Measurements from ENCODE around the gene ARHGEF4. TPM values are rescaled to one million over a fixed set of nuclear protein-coding genes. Genes with fewer than 3 reads are reported as not detected.

ARHGEF4 gene
- total and polyA plus RNA-seq, 2 donors (not counting 3 experiments of a cell fraction or from before 2014, with no cell fraction given) = not detected

GRCh38 chr2:130985206-130985780, 148.6 kb downstream of the ARHGEF4 start:
- H3K36me3 ChIP-seq (ENCODE audit: control insufficient read depth in 2 of 2, extremely low read depth in 1 of 2, insufficient read depth in 2 of 2, low read length in 2 of 2) = no peaks in the 10 kb centered on the region
- TF ChIP-seq MAX (IDR thresholded peaks at IDR 0.05; ENCODE audit: insufficient read depth, insufficient read length) (no peak), CTCF (IDR thresholded peaks at IDR 0.05; ENCODE audit: extremely low read depth in 1 of 2, insufficient read depth in 1 of 2, low read depth in 1 of 2, low read length in 2 of 2) (no peak), POLR2AphosphoS5 (IDR thresholded peaks at IDR 0.05; ENCODE audit: insufficient read depth, low read depth, low read length) (no peak), GATA2 (IDR thresholded peaks at IDR 0.05; ENCODE audit: insufficient read depth, insufficient read length, low read depth, low read length) (no peak), MYC (IDR thresholded peaks at IDR 0.05; ENCODE audit: low read depth, low read length) (no peak), FOS (IDR thresholded peaks at IDR 0.05; ENCODE audit: borderline replicate concordance, insufficient read depth, low read length) (no peak), EZH2 (IDR thresholded peaks at IDR 0.05; ENCODE audit: borderline replicate concordance, low read depth, low read length, severe bottlenecking) (no peak), POLR2A (IDR thresholded peaks at IDR 0.05; ENCODE audit: low read depth, low read length) (no peak), JUN (IDR thresholded peaks at IDR 0.05; ENCODE audit: borderline replicate concordance, insufficient read depth, insufficient read length, low read depth) (no peak)
- FAIRE-seq (no peak), DNase-seq (ENCODE audit: low read depth, low spot score) (no peak)
- no peak overlapping the region for H3K4me3 ChIP-seq (replicated peaks in 1 of 3; ENCODE audit: insufficient read depth in 1 of 3, low read depth in 1 of 3, low read length in 3 of 3)
- no peak overlapping the region for H2AFZ ChIP-seq (ENCODE audit: low read depth, low read length)
- no peaks in the 10 kb centered on the region for H3K4me1 ChIP-seq (ENCODE audit: control insufficient read depth, extremely low read depth, insufficient read depth, low read length)
- ChIA-PET CTCF (no interaction called here), POLR2A (no interaction called here)
- intact Hi-C loops (cut with micrococcal nuclease) (no loop called here), dilution Hi-C loops (cut with MboI; ENCODE audit: extremely low pct_ligation_motif_present, low sequenced_read_pairs) (no loop called here)
- H3K4me2 ChIP-seq (ENCODE audit: insufficient read depth, low read length) = no peak overlapping the region
- no peaks in the 10 kb centered on the region for H3K9me3 ChIP-seq (replicated peaks; ENCODE audit: control insufficient read depth, insufficient read depth, low read length)
- H3K9me1 ChIP-seq (replicated peaks; ENCODE audit: control insufficient read depth, extremely low read depth, insufficient read depth, low read length) = no peaks in the 10 kb centered on the region
- H3K79me2 ChIP-seq (ENCODE audit: control insufficient read depth, insufficient read depth, low read length) = no peaks in the 10 kb centered on the region
- no peak overlapping the region for H3K27ac ChIP-seq (ENCODE audit: insufficient read depth, low read depth, low read length)
- H4K20me1 ChIP-seq (replicated peaks; ENCODE audit: control insufficient read depth, extremely low read depth, insufficient read depth, low read length) = no peaks in the 10 kb centered on the region
- no peak overlapping the region for H3K9ac ChIP-seq (replicated peaks; ENCODE audit: extremely low read depth, insufficient read depth, low read length)
- no peaks in the 10 kb centered on the region for H3K27me3 ChIP-seq (ENCODE audit: control insufficient read depth in 2 of 2, insufficient read depth in 2 of 2, low read length in 2 of 2)
- BruUV-seq (replicated peaks) = no TSS peak

All from endothelial cell of umbilical vein (primary cell).